ENCODE results near the gene GLMP. TPM values are rescaled to one million over a fixed set of nuclear protein-coding genes. Genes with fewer than 3 reads are reported as not detected.

GLMP gene
- total and polyA plus RNA-seq, 9 donors = 20.2 to 47.9 (median 33.0) TPM

GRCh38 chr1:156283521-156283920 lies 12.0 kb downstream of the GLMP start:
- 63 to 87% (median 77%) methylated on average over 1 of the region's 1 CpG for WGBS, 3 donors
- Histone ChIP-seq H3K9me3 (no peaks in the 10 kb centered on the region), H3K4me3 (peak overlapping the region; percentile 81), H3K27ac (no peak overlapping the region), H3K27me3 (no peaks in the 10 kb centered on the region), H3K4me1 (ENCODE audit: insufficient read depth) (peaks cover 7% of the 10 kb centered on the region), H3K36me3 (no peaks in the 10 kb centered on the region)
- no peak for DNase-seq
- intact Hi-C loops (cut with DNase I) = no loop called here
- TF ChIP-seq EP300 (IDR thresholded peaks at IDR 0.05) (no peak), POLR2A (IDR thresholded peaks at IDR 0.05) (no peak)
- TF ChIP-seq, protein P1, sequence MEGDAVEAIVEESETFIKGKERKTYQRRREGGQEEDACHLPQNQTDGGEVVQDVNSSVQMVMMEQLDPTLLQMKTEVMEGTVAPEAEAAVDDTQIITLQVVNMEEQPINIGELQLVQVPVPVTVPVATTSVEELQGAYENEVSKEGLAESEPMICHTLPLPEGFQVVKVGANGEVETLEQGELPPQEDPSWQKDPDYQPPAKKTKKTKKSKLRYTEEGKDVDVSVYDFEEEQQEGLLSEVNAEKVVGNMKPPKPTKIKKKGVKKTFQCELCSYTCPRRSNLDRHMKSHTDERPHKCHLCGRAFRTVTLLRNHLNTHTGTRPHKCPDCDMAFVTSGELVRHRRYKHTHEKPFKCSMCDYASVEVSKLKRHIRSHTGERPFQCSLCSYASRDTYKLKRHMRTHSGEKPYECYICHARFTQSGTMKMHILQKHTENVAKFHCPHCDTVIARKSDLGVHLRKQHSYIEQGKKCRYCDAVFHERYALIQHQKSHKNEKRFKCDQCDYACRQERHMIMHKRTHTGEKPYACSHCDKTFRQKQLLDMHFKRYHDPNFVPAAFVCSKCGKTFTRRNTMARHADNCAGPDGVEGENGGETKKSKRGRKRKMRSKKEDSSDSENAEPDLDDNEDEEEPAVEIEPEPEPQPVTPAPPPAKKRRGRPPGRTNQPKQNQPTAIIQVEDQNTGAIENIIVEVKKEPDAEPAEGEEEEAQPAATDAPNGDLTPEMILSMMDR (IDR thresholded peaks at IDR 0.05) = no peak

GRCh38 chr1:156282479-156283222 lies 12.8 kb downstream of the GLMP start, which contains the start of gene SMG5:
TSS of gene SMG5 (minus strand) at chr1:156282825. CDS start at chr1:156282680, 145 bp downstream.
- Histone ChIP-seq H3K27me3 (no peaks in the 10 kb centered on the region), H3K4me3 (peak within 1 kb of the TSS; percentile 81), H3K27ac (peak within 1 kb of the TSS; percentile 16 to 50), H3K4me1 (ENCODE audit: insufficient read depth) (peaks cover 7% of the 10 kb centered on the region), H3K9me3 (no peaks in the 10 kb centered on the region), H3K36me3 (no peaks in the 10 kb centered on the region)
- WGBS, 3 donors = 0% methylated on average over 50 of the region's 50 CpGs
- TF ChIP-seq, protein P1 (IDR thresholded peaks at IDR 0.05) = no peak
- TF ChIP-seq POLR2A (IDR thresholded peaks at IDR 0.05) = peak; percentile 68
- DNase-seq = peak; percentile 97 to 98 (median 97)
- intact Hi-C loops (cut with DNase I) = no loop called here

DNA sequence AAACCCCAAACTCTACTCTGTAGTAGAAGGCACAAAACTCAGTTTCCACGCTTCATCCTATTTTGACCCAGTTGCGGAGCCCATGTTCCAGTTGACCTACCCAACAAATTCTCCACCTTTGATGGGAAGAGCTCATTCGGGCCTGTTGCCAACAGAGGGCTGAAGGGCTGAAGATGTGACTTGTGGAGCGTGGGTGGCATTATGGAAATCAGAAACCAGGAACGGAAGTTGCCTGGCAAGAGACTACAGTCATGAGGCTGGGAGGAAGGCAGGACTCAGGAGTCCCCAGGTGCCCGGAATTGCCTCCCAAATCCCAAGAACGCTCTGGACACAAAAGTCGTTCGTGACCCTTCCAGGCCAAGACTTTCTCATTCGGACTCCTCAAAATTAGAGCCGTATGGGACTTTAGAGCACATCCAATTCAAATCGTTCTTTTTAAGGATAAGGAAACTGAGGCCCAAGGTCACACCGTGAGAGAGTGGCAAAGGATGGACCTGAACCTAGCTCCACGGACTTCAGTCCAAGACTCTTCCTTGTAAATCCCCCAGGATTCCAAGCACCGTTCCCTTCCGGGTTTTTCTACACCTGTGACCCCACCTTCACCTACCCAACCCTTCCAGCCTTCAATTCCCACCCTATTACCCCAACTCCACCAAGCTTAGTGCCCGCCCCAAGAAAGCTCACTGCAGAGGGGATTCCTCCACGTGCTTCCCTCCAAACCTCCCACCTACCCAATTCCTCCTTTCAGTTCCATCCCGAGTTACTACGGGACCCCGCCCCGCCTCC lies 13.6 kb downstream of the GLMP start:
- Histone ChIP-seq H3K27me3 (no peaks in the 10 kb centered on the region), H3K4me1 (ENCODE audit: insufficient read depth) (peaks cover 7% of the 10 kb centered on the region), H3K9me3 (no peaks in the 10 kb centered on the region), H3K4me3 (peak overlapping the region; percentile 81), H3K27ac (peak overlapping the region; percentile 16 to 50), H3K36me3 (no peaks in the 10 kb centered on the region)
- WGBS, 3 donors = 6 to 9% (median 6%) methylated on average over 22 of the region's 22 CpGs
- intact Hi-C loops (cut with DNase I) = no loop called here
- DNase-seq = no peak
- TF ChIP-seq, protein P1 (IDR thresholded peaks at IDR 0.05) = no peak
- TF ChIP-seq POLR2A (IDR thresholded peaks at IDR 0.05) (no peak), EP300 (IDR thresholded peaks at IDR 0.05) (no peak)

GRCh38 chr1:156281281-156281680 lies 14.2 kb downstream of the GLMP start:
- Histone ChIP-seq H3K27ac (no peak overlapping the region), H3K36me3 (no peaks in the 10 kb centered on the region), H3K27me3 (no peaks in the 10 kb centered on the region), H3K4me3 (peak overlapping the region; percentile 81), H3K4me1 (ENCODE audit: insufficient read depth) (peaks cover 7% of the 10 kb centered on the region), H3K9me3 (no peaks in the 10 kb centered on the region)
- TF ChIP-seq EP300 (IDR thresholded peaks at IDR 0.05) = no peak
- no peak for TF ChIP-seq POLR2A (IDR thresholded peaks at IDR 0.05)
- TF ChIP-seq, protein P1 (IDR thresholded peaks at IDR 0.05) = no peak
- intact Hi-C loops (cut with DNase I) = no loop called here
- WGBS, 3 donors = 10 to 16% (median 11%) methylated on average over 8 of the region's 8 CpGs
- DNase-seq = no peak

Data from ovary (tissue), 9 donors.